Gastrocnemius medialis (tissue), 4 donors: ENCODE measurements around the gene IFIT3. TPM values are rescaled to one million over a fixed set of nuclear protein-coding genes. Genes with fewer than 3 reads are reported as not detected.
A peak's percentile ranks its signal among the peaks of the same experiment; 100 is the strongest.
"Not testable (repeated sequence)": the region's sequence is repeated elsewhere in the genome, so short reads cannot be mapped to it uniquely, and the experiment has no call there.

ENCODE experiments used
- ATAC-seq, 2 donors: fragments of 150-250 bp; one replicate each; pipeline ENCODE4 v1.9.1; 2016
- DNase-seq, 2 donors: peaks; one replicate each; pipeline ENCODE4 v3.0.0-alpha.2; 2019
- H3K27ac ChIP-seq, 4 donors: fragments of 200-600 bp; sonication (generic); 1 replicate in 1 of 4; 2 replicates in 3 of 4; pipeline ENCODE4 v1.5.1; 2016 to 2018; ENCODE audit warnings: mild to moderate bottlenecking in 2 of 4, moderate library complexity in 1 of 4
- H3K27me3 ChIP-seq, 3 donors: fragments of 200-600 bp; sonication (generic) in 2 of 3; 1 replicate in 1 of 3; 2 replicates in 2 of 3; pipeline versions ENCODE4 v1.5.1 to v1.6.0; 2016 to 2019; ENCODE audit warnings: mild to moderate bottlenecking in 1 of 3, moderate library complexity in 1 of 3
- H3K36me3 ChIP-seq, 2 donors: fragments of 200-600 bp; sonication (generic) in 1 of 2; one replicate each; pipeline ENCODE4 v1.5.1; 2017 to 2018
- H3K4me1 ChIP-seq, 2 donors: fragments of 200-600 bp; sonication (generic) in 1 of 2; one replicate each; pipeline ENCODE4 v1.5.1; 2016 to 2017; ENCODE audit warnings: mild to moderate bottlenecking in 2 of 2
- H3K4me3 ChIP-seq, 4 donors: fragments of 200-600 bp; sonication (generic) in 3 of 4; 1 replicate in 1 of 4; 2 replicates in 3 of 4; pipeline ENCODE4 v1.5.1; 2016 to 2019; ENCODE audit warnings: mild to moderate bottlenecking in 2 of 4
- H3K9me3 ChIP-seq, 3 donors: fragments of 200-600 bp; sonication (generic) in 2 of 3; 1 replicate in 1 of 3; 2 replicates in 2 of 3; pipeline ENCODE4 v1.5.1; 2016 to 2019
- POLR2A ChIP-seq, 2 donors: fragments of 450-650 bp; IDR thresholded peaks; one replicate each; pipeline ENCODE4 v1.6.1; 2017; ENCODE audit warnings: antibody characterized with exemption in 2 of 2, mild to moderate bottlenecking in 2 of 2, moderate library complexity in 2 of 2
- in situ Hi-C, 4 donors: fragments of 200-750 bp; cut with MboI; loops; one replicate each; pipeline versions ENCODE4 v1.15.0 to v1.8.0; 2017; ENCODE audit warnings: low sequenced_read_pairs in 4 of 4
- intact Hi-C: fragments of 100-400 bp; cut with DNase I; formaldehyde crosslinking; loops from one replicate; pipeline ENCODE4 v1.15.1; 2023; ENCODE audit warnings: low total_unique reads
- total RNA-seq, 4 donors: library from RNA; depleted of rRNA; stranded (reverse); fragments of >200 nt; gene quantifications; one replicate each; pipeline versions ENCODE4 v1.1.0 to v1.2.3, GENCODE V29; 2016
- TF ChIP-seq, protein P1 (sequence below), 5 experiments: fragments of 450-650 bp in 3 of 5; fragments of 200-600 bp in 2 of 5; sonication (generic) in 2 of 5; IDR thresholded peaks in 4 of 5; conservative IDR thresholded peaks in 1 of 5; 1 replicate in 4 of 5; 2 replicates in 1 of 5; pipeline ENCODE4 v1.5.1; 2016 to 2019; ENCODE audit warnings: antibody characterized with exemption in 5 of 5, mild to moderate bottlenecking in 3 of 5, moderate library complexity in 3 of 5

The IFIT3 gene
- total RNA-seq, 4 donors from 2014 or later = 2.2 to 8.9 (median 3.7) TPM

DNA sequence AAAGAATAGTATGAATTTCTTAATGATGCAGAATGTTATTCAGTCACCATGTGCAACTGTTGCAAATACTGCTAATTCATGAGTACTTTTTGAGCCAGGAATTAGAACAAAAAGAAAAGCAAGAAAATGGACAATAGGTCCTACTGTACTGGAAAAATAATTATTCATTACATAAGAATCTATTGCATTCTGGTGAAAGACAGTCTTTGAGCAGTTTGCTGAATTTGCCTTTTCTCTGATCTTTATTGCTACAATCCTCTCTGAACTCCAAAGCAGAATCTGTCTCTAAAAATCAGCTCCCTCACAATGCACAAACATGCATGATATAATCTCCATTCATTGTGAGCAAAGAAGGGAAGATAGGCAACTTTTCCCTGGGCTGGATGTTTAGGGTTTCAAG lies 13.1 kb upstream of the IFIT3 start:
- in situ Hi-C loops = no loop called here

DNA sequence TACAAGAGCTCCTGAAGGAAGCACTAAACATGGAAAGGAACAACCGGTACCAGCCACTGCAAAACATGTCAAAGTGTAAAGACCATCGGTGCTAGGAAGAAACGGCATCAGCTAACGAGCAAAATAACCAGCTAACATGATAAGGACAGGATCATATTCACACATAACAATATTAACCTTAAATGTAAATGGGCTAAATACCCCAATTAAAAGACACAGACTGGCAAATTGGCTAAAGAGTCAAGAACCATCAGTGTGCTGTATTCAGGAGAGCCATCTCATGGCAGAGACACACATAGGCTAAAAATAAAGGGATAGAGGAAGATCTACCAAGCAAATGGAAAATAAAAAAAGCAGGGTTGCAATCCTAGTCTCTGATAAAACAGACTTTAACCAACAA lies 9.8 kb upstream of the IFIT3 start:
- H3K4me1 ChIP-seq, intact Hi-C loops, H3K4me3 ChIP-seq, H3K36me3 ChIP-seq, H3K9me3 ChIP-seq, ATAC-seq, DNase-seq, H3K27me3 ChIP-seq, in situ Hi-C loops, H3K27ac ChIP-seq: not testable (repeated sequence)

More for the DNA sequence above, 13.1 kb upstream of the IFIT3 start:
- intact Hi-C loops = no loop called here
- ATAC-seq (no peak), DNase-seq (no peak)
- no peaks in the 10 kb centered on the region for H3K4me1 ChIP-seq
- H3K27me3 ChIP-seq = no peaks in the 10 kb centered on the region
- H3K9me3 ChIP-seq = no peaks in the 10 kb centered on the region
- H3K36me3 ChIP-seq = no peaks in the 10 kb centered on the region
- H3K4me3 ChIP-seq = no peak overlapping the region
- no peak for TF ChIP-seq POLR2A (IDR thresholded peaks at IDR 0.05)
- TF ChIP-seq, protein P1, sequence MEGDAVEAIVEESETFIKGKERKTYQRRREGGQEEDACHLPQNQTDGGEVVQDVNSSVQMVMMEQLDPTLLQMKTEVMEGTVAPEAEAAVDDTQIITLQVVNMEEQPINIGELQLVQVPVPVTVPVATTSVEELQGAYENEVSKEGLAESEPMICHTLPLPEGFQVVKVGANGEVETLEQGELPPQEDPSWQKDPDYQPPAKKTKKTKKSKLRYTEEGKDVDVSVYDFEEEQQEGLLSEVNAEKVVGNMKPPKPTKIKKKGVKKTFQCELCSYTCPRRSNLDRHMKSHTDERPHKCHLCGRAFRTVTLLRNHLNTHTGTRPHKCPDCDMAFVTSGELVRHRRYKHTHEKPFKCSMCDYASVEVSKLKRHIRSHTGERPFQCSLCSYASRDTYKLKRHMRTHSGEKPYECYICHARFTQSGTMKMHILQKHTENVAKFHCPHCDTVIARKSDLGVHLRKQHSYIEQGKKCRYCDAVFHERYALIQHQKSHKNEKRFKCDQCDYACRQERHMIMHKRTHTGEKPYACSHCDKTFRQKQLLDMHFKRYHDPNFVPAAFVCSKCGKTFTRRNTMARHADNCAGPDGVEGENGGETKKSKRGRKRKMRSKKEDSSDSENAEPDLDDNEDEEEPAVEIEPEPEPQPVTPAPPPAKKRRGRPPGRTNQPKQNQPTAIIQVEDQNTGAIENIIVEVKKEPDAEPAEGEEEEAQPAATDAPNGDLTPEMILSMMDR (IDR thresholded peaks at IDR 0.05 in 4 of 5, conservative IDR thresholded peaks at IDR 0.05 in 1 of 5) = no peak
- no peak overlapping the region for H3K27ac ChIP-seq

DNA sequence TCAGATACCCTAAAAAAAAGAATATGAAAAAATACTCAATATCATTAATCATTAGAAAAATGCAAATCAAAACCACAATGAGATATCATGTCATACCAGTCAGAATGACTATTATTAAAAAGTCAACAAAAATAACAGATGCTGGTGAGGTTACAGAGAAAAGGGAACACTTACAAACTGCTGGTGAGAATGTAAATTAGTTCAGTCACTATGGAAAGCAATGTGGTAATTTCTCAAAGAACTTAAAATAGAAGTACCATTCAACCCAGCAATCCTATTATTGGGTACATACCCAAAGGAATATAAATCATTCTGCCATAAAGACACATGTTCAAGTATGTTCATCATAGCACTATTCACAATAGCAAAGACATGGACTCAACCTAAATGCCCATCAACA lies 2.7 kb upstream of the IFIT3 start:
- intact Hi-C loops = loop anchor here (5.0 kb wide), 1 partner anchor 52 kb away; the partner anchor contains the start of gene IFIT1B
- H3K27ac ChIP-seq, H3K9me3 ChIP-seq, H3K27me3 ChIP-seq, ATAC-seq, in situ Hi-C loops, H3K4me3 ChIP-seq, DNase-seq, H3K36me3 ChIP-seq: not testable (repeated sequence)
- peaks cover 15 to 16% of the 10 kb centered on the region in 2 donors for H3K4me1 ChIP-seq

DNA sequence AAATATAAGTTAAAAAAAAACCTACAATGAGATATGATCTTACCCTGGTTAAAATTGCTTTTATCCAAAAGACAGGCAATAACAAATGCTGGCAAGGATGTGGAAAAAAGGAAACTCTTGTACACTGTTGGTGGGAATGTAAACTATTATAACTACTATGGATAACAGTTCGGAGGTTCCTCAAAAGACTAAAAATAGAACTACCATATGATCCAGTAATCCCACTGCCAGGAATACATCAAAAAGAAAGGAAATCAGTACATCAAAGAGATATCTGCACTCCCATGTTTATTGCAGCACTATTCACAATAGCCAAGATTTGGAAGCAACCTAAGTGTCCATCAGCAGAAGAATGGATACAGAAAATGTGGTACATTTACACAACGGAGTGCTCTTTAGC lies 1.9 kb upstream of the IFIT3 start:
- H3K9me3 ChIP-seq, H3K27me3 ChIP-seq, H3K4me3 ChIP-seq, in situ Hi-C loops, H3K36me3 ChIP-seq, ATAC-seq, DNase-seq: not testable (repeated sequence)
- peaks cover 16 to 21% of the 10 kb centered on the region in 2 donors for H3K4me1 ChIP-seq
- peak overlapping the region in 2 of 4 donors; percentile 79 to 80 for H3K27ac ChIP-seq
- intact Hi-C loops = loop anchor here (5.0 kb wide), 1 partner anchor 51 kb away; the partner anchor contains the start of gene IFIT1B

DNA sequence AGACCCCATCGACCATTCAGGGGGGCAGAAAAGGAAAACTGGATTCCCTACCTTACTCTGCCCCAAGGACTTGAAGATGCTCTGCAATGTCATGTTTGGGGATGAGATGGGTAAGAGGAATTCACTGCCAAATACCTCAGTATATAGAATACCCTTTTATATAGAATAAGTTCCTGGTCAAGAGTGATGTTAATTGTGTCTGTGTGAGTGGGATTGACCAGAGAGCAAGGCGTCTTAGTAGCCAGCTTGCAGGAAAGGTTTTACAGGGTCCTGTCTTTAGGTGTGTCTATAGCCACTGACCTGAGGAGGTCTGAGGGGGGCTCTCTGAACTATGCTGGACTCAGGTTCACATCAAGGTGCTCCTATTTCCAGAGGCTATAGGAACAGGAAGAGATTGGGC lies 1.4 kb downstream of the IFIT3 start:
- no peaks in the 10 kb centered on the region for H3K36me3 ChIP-seq
- in situ Hi-C loops = no loop called here
- peaks cover 31 to 44% of the 10 kb centered on the region in 2 donors for H3K4me1 ChIP-seq
- no peaks in the 10 kb centered on the region for H3K27me3 ChIP-seq
- H3K9me3 ChIP-seq = no peaks in the 10 kb centered on the region
- peak overlapping the region; percentile 73 to 82 (median 80) for H3K27ac ChIP-seq
- ATAC-seq (no peak), DNase-seq (no peak)
- intact Hi-C loops = loop anchor here (5.0 kb wide), 1 partner anchor 48 kb away; the partner anchor contains the start of gene IFIT1B
- TF ChIP-seq POLR2A (IDR thresholded peaks at IDR 0.05) = no peak
- TF ChIP-seq, protein P1 (IDR thresholded peaks at IDR 0.05 in 4 of 5, conservative IDR thresholded peaks at IDR 0.05 in 1 of 5) = no peak
- H3K4me3 ChIP-seq = no peak overlapping the region

DNA sequence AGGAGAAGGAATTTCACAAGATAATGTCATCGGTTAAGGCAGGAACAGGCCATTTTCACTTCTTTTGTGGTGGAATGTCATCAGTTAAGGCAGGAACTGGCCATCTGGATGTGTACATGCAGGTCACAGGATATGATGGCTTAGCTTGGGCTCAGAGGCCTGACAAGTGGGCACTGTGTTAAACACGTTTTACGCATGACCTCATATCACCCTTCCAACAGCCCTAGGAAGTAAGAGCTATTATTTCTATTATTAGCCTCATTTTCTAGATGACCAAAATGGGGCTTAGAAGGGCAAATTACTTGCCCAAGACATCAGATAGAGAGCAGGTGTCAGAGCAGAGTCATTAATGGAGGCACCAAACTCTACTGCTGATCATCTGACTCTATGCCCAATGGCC lies 2.2 kb downstream of the IFIT3 start:
- intact Hi-C loops, H3K36me3 ChIP-seq, DNase-seq, in situ Hi-C loops, H3K9me3 ChIP-seq, ATAC-seq, H3K4me3 ChIP-seq, H3K27me3 ChIP-seq: not testable (repeated sequence)
- Histone ChIP-seq H3K27ac (peak overlapping the region; percentile 41 to 82 (median 80)), H3K4me1 (peaks cover 32 to 47% of the 10 kb centered on the region in 2 donors)
